Testis (tissue), 3 donors: ENCODE measurements around the gene CIDEB. TPM values are rescaled to one million over a fixed set of nuclear protein-coding genes. Genes with fewer than 3 reads are reported as not detected.

Experiments
- DNase-seq: peaks from one replicate; pipeline ENCODE4 v3.0.0-alpha.2; 2019
- H3K27ac ChIP-seq, 2 donors: fragments of 200-600 bp; sonication (generic); one replicate each; pipeline ENCODE4 v1.5.1; 2019
- H3K27me3 ChIP-seq: fragments of 200-600 bp; sonication (generic); one replicate; pipeline ENCODE4 v1.5.1; 2019
- H3K36me3 ChIP-seq: fragments of 200-600 bp; sonication (generic); one replicate; pipeline ENCODE4 v1.5.1; 2017; ENCODE audit warnings: low read depth; ENCODE audit errors: missing control alignments
- H3K4me1 ChIP-seq: fragments of 200-600 bp; sonication (generic); one replicate; pipeline ENCODE4 v1.5.1; 2019
- H3K4me3 ChIP-seq, 2 donors: fragments of 200-600 bp; sonication (generic); one replicate each; pipeline ENCODE4 v1.5.1; 2017 to 2019
- H3K9me3 ChIP-seq: fragments of 200-600 bp; sonication (generic); one replicate; pipeline ENCODE4 v1.5.1; 2017
- POLR2A ChIP-seq: fragments of 450-650 bp; IDR thresholded peaks from one replicate; pipeline ENCODE4 v1.6.1; 2017; ENCODE audit warnings: antibody characterized with exemption, mild to moderate bottlenecking, moderate library complexity
- WGBS, 2 donors: methylation state at CpG; one replicate each; pipeline ENCODE4 v1.1.5; 2018; 5-methylcytosine and 5-hydroxymethylcytosine counted together
- intact Hi-C: fragments of 100-400 bp; cut with DNase I; formaldehyde crosslinking; loops from one replicate; pipeline ENCODE4 v1.15.1; 2023; ENCODE audit warnings: low total_unique reads
- polyA plus RNA-seq: library from polyadenylated mRNA; stranded (reverse); fragments of 350-450 nt; fragmentation: Illumina TruSeq; extraction: RNeasy Lipid Tissue Mini Kit (QIAGEN cat#74804); gene quantifications from one replicate; pipeline ENCODE4 v1.2.3, GENCODE V29; 2014; ENCODE audit warnings: low read depth, low replicate concordance; ENCODE audit not compliant: insufficient read depth
- total RNA-seq, 2 donors: library from RNA; depleted of rRNA; stranded (reverse); fragments of >200 nt; gene quantifications; one replicate each; pipeline ENCODE4 v1.2.3, GENCODE V29; 2016
- TF ChIP-seq, protein P1 (sequence below), 3 experiments: fragments of 450-650 bp in 2 of 3; fragments of 200-600 bp in 1 of 3; sonication (generic) in 1 of 3; IDR thresholded peaks; one replicate each; pipeline ENCODE4 v1.5.1; 2016 to 2019; ENCODE audit warnings: antibody characterized with exemption in 3 of 3, mild to moderate bottlenecking in 2 of 3, moderate library complexity in 1 of 3

Gene CIDEB
- total and polyA plus RNA-seq, 3 donors from 2014 or later, result 3.8 to 7.0 (median 6.6) TPM

DNA sequence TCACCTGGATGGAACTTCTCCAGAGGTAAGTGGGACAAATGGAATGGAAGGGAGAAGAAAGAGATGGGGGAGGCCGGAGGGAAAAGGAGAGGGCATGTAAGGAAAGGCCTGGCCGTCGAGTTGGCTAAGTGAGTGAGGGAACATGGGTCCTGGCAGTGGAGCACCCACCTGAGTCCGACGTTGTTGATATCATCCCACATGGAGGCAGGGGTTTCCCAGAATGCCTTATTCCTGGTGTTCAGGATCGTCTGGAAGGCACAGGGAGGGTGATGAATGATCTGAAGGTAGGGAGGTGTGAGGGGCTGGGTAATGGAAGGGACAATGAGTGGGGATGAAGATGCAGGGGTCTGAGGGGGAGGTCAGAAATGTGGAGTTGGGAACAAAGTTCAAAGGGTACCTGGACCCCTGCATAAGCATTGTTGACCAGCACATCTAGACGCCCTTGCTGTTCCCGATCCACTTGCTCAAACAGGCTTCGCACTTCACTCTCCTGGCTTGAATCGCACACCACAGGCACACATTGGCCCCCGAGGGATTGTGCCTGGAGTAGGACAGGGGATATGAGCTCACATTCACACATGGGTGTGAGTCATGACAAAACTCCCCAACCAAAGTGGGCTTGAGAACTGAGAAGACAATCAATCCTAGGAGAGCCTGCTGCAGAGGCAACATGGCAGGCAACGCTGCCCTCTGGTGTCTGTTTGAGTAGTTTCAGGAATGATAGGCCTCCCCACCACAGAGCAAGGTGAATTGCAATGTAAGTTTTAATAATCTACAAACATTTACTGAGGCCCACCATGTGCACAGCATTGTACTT lies 11.2 kb downstream of the CIDEB start:
- Histone ChIP-seq H3K27ac (no peak overlapping the region), H3K27me3 (no peaks in the 10 kb centered on the region), H3K9me3 (no peaks in the 10 kb centered on the region), H3K36me3 (no peaks in the 10 kb centered on the region), H3K4me3 (no peak overlapping the region), H3K4me1 (peaks cover 9% of the 10 kb centered on the region)
- peak; percentile 74 for DNase-seq
- WGBS, 2 donors, result 59 to 72% methylated on average over 12 of the region's 12 CpGs
- intact Hi-C loops, result no loop called here
- no peak for TF ChIP-seq POLR2A
- TF ChIP-seq, protein P1, sequence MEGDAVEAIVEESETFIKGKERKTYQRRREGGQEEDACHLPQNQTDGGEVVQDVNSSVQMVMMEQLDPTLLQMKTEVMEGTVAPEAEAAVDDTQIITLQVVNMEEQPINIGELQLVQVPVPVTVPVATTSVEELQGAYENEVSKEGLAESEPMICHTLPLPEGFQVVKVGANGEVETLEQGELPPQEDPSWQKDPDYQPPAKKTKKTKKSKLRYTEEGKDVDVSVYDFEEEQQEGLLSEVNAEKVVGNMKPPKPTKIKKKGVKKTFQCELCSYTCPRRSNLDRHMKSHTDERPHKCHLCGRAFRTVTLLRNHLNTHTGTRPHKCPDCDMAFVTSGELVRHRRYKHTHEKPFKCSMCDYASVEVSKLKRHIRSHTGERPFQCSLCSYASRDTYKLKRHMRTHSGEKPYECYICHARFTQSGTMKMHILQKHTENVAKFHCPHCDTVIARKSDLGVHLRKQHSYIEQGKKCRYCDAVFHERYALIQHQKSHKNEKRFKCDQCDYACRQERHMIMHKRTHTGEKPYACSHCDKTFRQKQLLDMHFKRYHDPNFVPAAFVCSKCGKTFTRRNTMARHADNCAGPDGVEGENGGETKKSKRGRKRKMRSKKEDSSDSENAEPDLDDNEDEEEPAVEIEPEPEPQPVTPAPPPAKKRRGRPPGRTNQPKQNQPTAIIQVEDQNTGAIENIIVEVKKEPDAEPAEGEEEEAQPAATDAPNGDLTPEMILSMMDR (IDR thresholded peaks at IDR 0.05), result peak; percentile 50 to 57 (median 55)

DNA sequence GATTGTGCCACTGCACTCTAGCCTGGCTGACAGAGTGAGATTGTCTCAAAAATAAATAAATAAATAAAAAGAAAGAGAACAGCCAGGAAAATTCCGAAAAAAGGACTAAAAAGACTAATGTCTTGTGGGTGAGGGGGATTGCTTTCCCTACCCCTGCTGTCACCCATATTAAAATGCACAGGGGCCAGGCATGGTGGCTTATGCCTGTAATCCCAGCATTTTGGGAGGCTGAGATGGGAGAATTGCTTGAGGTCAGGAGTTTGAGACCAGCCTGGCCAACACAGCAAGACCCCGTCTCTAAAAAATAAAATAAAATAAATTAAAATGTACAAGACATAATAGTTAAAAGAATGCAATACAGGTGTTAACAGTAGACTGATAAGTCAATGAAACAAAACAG lies 14.3 kb downstream of the CIDEB start:
- Histone ChIP-seq H3K36me3 (no peaks in the 10 kb centered on the region), H3K9me3 (no peaks in the 10 kb centered on the region), H3K4me3 (no peak overlapping the region), H3K27ac (no peak overlapping the region), H3K4me1 (no peaks in the 10 kb centered on the region), H3K27me3 (no peaks in the 10 kb centered on the region)
- TF ChIP-seq, protein P1 (IDR thresholded peaks at IDR 0.05), result no peak
- no peak for TF ChIP-seq POLR2A
- intact Hi-C loops, result no loop called here
- no peak for DNase-seq
- WGBS, 2 donors, result 91 to 93% methylated on average over 2 of the region's 2 CpGs

DNA sequence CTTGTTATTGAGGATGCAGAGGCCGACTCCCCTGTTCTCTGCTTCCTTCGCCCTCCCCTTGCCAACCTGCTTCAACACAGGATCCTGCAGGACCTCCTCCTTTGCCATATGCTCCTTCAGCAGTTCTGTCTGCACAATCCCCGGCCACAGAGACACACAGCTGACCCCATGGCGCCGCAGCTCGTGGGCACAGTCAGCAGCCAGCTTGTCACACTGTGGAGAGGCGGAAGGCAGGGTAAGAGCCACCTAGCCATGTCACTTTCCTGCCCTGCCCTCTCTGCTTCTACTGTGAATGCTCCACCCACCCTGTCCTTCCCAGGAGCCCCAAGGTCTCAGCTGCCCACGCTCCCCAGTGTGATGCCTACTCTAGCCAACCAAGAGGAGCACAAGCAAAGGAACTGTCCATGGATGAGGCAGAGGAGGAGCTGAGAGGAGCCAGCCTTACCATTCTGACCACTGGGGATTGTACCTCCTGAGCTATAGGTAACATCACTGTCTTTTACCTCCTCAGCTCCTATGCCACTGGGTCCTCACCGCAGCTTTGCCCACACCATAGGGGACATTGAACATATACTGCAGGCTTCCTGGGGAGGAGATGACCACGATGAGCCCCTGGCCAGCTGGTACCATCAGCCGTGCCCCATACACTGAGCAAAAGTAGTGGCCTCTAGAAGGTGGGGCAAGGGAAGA lies 15.5 kb downstream of the CIDEB start:
- Histone ChIP-seq H3K36me3 (no peaks in the 10 kb centered on the region), H3K4me3 (no peak overlapping the region), H3K9me3 (no peaks in the 10 kb centered on the region), H3K27ac (no peak overlapping the region), H3K27me3 (no peaks in the 10 kb centered on the region), H3K4me1 (no peaks in the 10 kb centered on the region)
- intact Hi-C loops, result no loop called here
- TF ChIP-seq, protein P1 (IDR thresholded peaks at IDR 0.05), result no peak
- TF ChIP-seq POLR2A, result no peak
- 92 to 96% methylated on average over 10 to 11 of the region's 11 CpGs for WGBS, 2 donors
- no peak for DNase-seq

DNA sequence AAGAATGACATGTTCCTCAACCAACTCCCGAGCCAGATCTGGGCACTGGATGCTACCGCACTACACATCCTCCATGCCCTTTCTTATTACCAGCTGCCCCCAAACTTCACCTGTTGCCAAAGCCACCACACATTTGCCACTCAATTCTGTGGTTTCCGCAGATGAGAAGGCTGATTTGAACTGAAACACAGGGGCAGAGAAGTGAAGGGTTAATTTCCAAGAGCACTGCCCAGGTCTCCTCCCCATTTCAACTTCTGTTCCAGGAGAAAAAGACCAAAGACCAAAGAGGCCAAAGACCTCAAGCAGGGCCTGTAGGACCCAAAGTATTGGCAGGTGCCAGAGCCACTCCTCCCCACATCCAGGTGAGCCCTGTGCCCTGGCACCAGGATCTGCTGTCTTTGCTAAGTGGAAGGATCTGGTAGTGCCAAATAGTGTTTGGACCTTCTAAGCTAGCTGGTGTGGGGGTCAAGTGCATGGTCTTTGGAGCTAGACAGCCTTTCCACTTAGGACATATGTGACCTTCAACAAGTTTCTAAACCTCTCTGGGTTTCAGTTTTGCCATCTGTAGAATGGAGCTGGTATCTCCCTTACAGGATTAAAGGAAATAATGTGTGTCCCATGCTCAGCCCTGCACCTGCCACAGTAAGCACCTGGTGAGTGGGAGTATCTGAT lies 16.2 kb downstream of the CIDEB start:
- H3K36me3 ChIP-seq, result no peaks in the 10 kb centered on the region
- no peak overlapping the region for H3K4me3 ChIP-seq
- TF ChIP-seq, protein P1 (IDR thresholded peaks at IDR 0.05), result no peak
- no peak for TF ChIP-seq POLR2A
- intact Hi-C loops, result no loop called here
- no peaks in the 10 kb centered on the region for H3K27me3 ChIP-seq
- no peaks in the 10 kb centered on the region for H3K9me3 ChIP-seq
- no peak overlapping the region for H3K27ac ChIP-seq
- WGBS, 2 donors, result 81 to 91% methylated on average over 3 of the region's 3 CpGs
- no peak for DNase-seq
- no peaks in the 10 kb centered on the region for H3K4me1 ChIP-seq
